IMR-90 (cell line): ENCODE measurements around the gene FBRS. TPM values are rescaled to one million over a fixed set of nuclear protein-coding genes. Genes with fewer than 3 reads are reported as not detected.

ENCODE experiments used
- ATAC-seq: fragments of 200-7000 bp; cut with Tn5 transposase; 2 replicates; pipeline ENCODE4 v1.9.1; 2020; ENCODE audit warnings: low read depth, mild to moderate bottlenecking, moderate library complexity
- BruUV-seq: library from RNA; stranded (reverse); fragments of 400-500 nt; replicated peaks from 2 replicates; lab custom pipeline; 2021; lab: Mats Ljungman, UMichigan
- CTCF ChIA-PET: fragments of 300-600 bp; formaldehyde crosslinking; extraction: SDS; loops from one replicate; lab custom pipeline; 2021; ENCODE audit warnings: antibody characterized with exemption; lab: Yijun Ruan, JAX
- POLR2A ChIA-PET: fragments of 300-600 bp; sonication (Branson Sonifier 250); formaldehyde crosslinking; loops from one replicate; lab custom pipeline; 2022; ENCODE audit warnings: antibody characterized with exemption; ENCODE audit not compliant: unreplicated experiment; lab: Charles Lee
- DNase-seq: peaks from one replicate; pipeline ENCODE4 v3.0.0; 2013
- H2AFZ ChIP-seq: replicated peaks from 2 replicates; pipeline ENCODE3; 2013; ENCODE audit warnings: low read length, mild to moderate bottlenecking; ENCODE audit not compliant: poor library complexity
- H2AK5ac ChIP-seq: 2 replicates; pipeline ENCODE4 v1.6.1; 2013; ENCODE audit warnings: low read depth, low read length, inconsistent platforms
- H2AK9ac ChIP-seq: replicated peaks from 2 replicates; pipeline ENCODE3; 2013; ENCODE audit warnings: mild to moderate bottlenecking, low read depth, low read length, moderate library complexity; ENCODE audit not compliant: poor library complexity
- H2BK120ac ChIP-seq: 2 replicates; pipeline ENCODE4 v1.6.1; 2013; ENCODE audit warnings: low read depth, low read length, inconsistent platforms
- H2BK15ac ChIP-seq: 3 replicates; pipeline ENCODE4 v1.6.1; 2013; ENCODE audit warnings: low read depth, low read length, inconsistent platforms
- H2BK20ac ChIP-seq: 2 replicates; pipeline ENCODE4 v1.6.1; 2013; ENCODE audit warnings: low read depth, mild to moderate bottlenecking, inconsistent platforms, low read length, moderate library complexity
- H2BK5ac ChIP-seq: 2 replicates; pipeline ENCODE4 v1.6.1; 2013; ENCODE audit warnings: mild to moderate bottlenecking, low read depth, low read length, inconsistent platforms; ENCODE audit not compliant: poor library complexity, severe bottlenecking
- H3K14ac ChIP-seq: replicated peaks from 2 replicates; pipeline ENCODE4 v1.6.1; 2013; ENCODE audit warnings: low read depth, low read length, inconsistent platforms
- H3K18ac ChIP-seq: 2 replicates; pipeline ENCODE4 v1.6.1; 2013; ENCODE audit warnings: low read depth, low read length, control low read depth
- H3K23ac ChIP-seq: 2 replicates; pipeline ENCODE4 v1.6.1; 2013; ENCODE audit warnings: low read depth, low read length, inconsistent platforms
- H3K27ac ChIP-seq: 2 replicates; pipeline ENCODE4 v1.5.1; 2013; ENCODE audit warnings: mild to moderate bottlenecking, control low read depth, low read length; ENCODE audit not compliant: insufficient read depth
- H3K27me3 ChIP-seq: 2 replicates; pipeline ENCODE4 v1.6.1; 2013; ENCODE audit warnings: low read length; ENCODE audit not compliant: control insufficient read depth, insufficient read depth
- H3K36me3 ChIP-seq: 2 replicates; pipeline ENCODE4 v1.6.1; 2013; ENCODE audit warnings: low read length, mixed read lengths; ENCODE audit not compliant: control insufficient read depth, insufficient read depth
- H3K4ac ChIP-seq: 2 replicates; pipeline ENCODE4 v1.6.1; 2013; ENCODE audit warnings: low read depth, low read length, inconsistent platforms
- H3K4me1 ChIP-seq: 2 replicates; pipeline ENCODE4 v1.6.1; 2013; ENCODE audit warnings: low read length, mixed read lengths; ENCODE audit not compliant: control insufficient read depth, insufficient read depth
- H3K4me2 ChIP-seq: 2 replicates; pipeline ENCODE4 v1.6.1; 2013; ENCODE audit warnings: low read depth, mild to moderate bottlenecking, control low read depth, low read length, moderate library complexity
- H3K4me3 ChIP-seq: 2 replicates; pipeline ENCODE4 v1.5.1; 2013; ENCODE audit warnings: low read depth, mild to moderate bottlenecking, control low read depth, low read length, moderate library complexity; ENCODE audit not compliant: insufficient read depth
- H3K56ac ChIP-seq: 2 replicates; pipeline ENCODE4 v1.6.1; 2013; ENCODE audit warnings: low read length, inconsistent platforms; ENCODE audit not compliant: insufficient read depth; ENCODE audit errors: extremely low read depth
- H3K79me1 ChIP-seq, 2 experiments: 2 replicates each; pipeline ENCODE4 v1.6.1; 2013; ENCODE audit warnings: low read length in 2 of 2, inconsistent platforms in 1 of 2, low read depth in 1 of 2
- H3K9ac ChIP-seq: 2 replicates; pipeline ENCODE4 v1.6.1; 2013; ENCODE audit warnings: low read depth, low read length, control low read depth
- H3K9me1 ChIP-seq: 2 replicates; pipeline ENCODE4 v1.6.1; 2013; ENCODE audit warnings: low read length, inconsistent platforms; ENCODE audit not compliant: insufficient read depth
- H3K9me3 ChIP-seq: 2 replicates; pipeline ENCODE4 v1.6.1; 2013; ENCODE audit warnings: low read length; ENCODE audit not compliant: control insufficient read depth, insufficient read depth
- H4K20me1 ChIP-seq: 2 replicates; pipeline ENCODE4 v1.6.1; 2013; ENCODE audit warnings: low read length, inconsistent platforms; ENCODE audit not compliant: insufficient read depth
- H4K5ac ChIP-seq: 2 replicates; pipeline ENCODE4 v1.6.1; 2013; ENCODE audit warnings: mild to moderate bottlenecking, low read depth, low read length, control low read depth
- H4K8ac ChIP-seq, 2 experiments: 2 replicates each; pipeline ENCODE4 v1.6.1; 2013; ENCODE audit warnings: low read depth in 2 of 2, low read length in 2 of 2, control low read depth in 1 of 2, inconsistent platforms in 1 of 2
- H4K91ac ChIP-seq: 2 replicates; pipeline ENCODE4 v1.6.1; 2013; ENCODE audit warnings: low read depth, low read length, inconsistent platforms; ENCODE audit not compliant: insufficient read depth
- BHLHE40 ChIP-seq: fragments of 150-350 bp; IDR thresholded peaks from 2 replicates; pipeline ENCODE4 v1.6.1; 2016; ENCODE audit warnings: mild to moderate bottlenecking, low read depth, low read length
- FOS ChIP-seq: fragments of 150-350 bp; IDR thresholded peaks from 2 replicates; pipeline ENCODE4 v1.6.1; 2016; ENCODE audit warnings: low read depth, low read length
- MAFK ChIP-seq: IDR thresholded peaks from 2 replicates; pipeline ENCODE4 v1.6.1; 2012; ENCODE audit warnings: low read depth, low read length, improper control_type of control experiment
- MXI1 ChIP-seq: IDR thresholded peaks from 2 replicates; pipeline ENCODE4 v1.6.1; 2012; ENCODE audit warnings: low read depth, mild to moderate bottlenecking, low read length, moderate library complexity, borderline replicate concordance
- RAD21 ChIP-seq: IDR thresholded peaks from 2 replicates; pipeline ENCODE4 v1.6.1; 2012; ENCODE audit warnings: low read length, improper control_type of control experiment
- RFX5 ChIP-seq: IDR thresholded peaks from 2 replicates; pipeline ENCODE4 v1.8.0; 2012; ENCODE audit warnings: low read depth, mild to moderate bottlenecking, low read length, moderate library complexity
- WGBS, 2 experiments: methylation state at CpG; one replicate each; pipeline versions ENCODE4 v1.1.5 to v1.1.7; 2013; ENCODE audit warnings: missing lambda C conversion rate in 2 of 2; ENCODE audit not compliant: insufficient read length in 1 of 2; ENCODE audit errors: extremely low coverage in 2 of 2; 5-methylcytosine and 5-hydroxymethylcytosine counted together
- dilution Hi-C: fragments of 300-500 bp; cut with HindIII; formaldehyde crosslinking; loops from one replicate; pipeline ENCODE4 v1.14.3; 2018; ENCODE audit warnings: low sequenced_read_pairs; ENCODE audit not compliant: unreplicated experiment
- in situ Hi-C: fragments of 300-500 bp; cut with MboI; formaldehyde crosslinking; loops from 3 replicates; pipeline ENCODE4 v1.14.3; 2019; ENCODE audit warnings: low sequenced_read_pairs, inconsistent platforms, mixed read lengths
- intact Hi-C: fragments of 100-400 bp; cut with micrococcal nuclease; formaldehyde crosslinking; loops from 2 replicates; pipeline ENCODE4 v1.10.0; 2022
- polyA plus RNA-seq, 3 experiments: library from polyadenylated mRNA; depleted of rRNA; stranded (reverse); fragments of >200 nt; gene quantifications; 2 replicates each; pipeline ENCODE4 v1.2.3, GENCODE V29; 2012; ENCODE audit warnings: low replicate concordance in 1 of 3
- total RNA-seq: library from RNA; depleted of rRNA; stranded (reverse); fragments of >200 nt; gene quantifications from 2 replicates; pipeline ENCODE4 v1.2.3, GENCODE V29; 2012
- TF ChIP-seq, protein P1 (sequence below): fragments of 150-350 bp; IDR thresholded peaks from 2 replicates; pipeline ENCODE4 v1.6.1; 2017; ENCODE audit warnings: mild to moderate bottlenecking, antibody characterized with exemption, low read length, low read depth
- TF ChIP-seq, protein P2 (sequence below): fragments of 150-350 bp; IDR thresholded peaks from 2 replicates; pipeline ENCODE4 v1.6.1; 2016; ENCODE audit warnings: low read depth, mild to moderate bottlenecking, low read length, moderate library complexity, borderline replicate concordance

The FBRS gene
- total and polyA plus RNA-seq, 2 of the 4 experiments (the other 2 are of a cell fraction), result 2.0 to 22.4 TPM

DNA sequence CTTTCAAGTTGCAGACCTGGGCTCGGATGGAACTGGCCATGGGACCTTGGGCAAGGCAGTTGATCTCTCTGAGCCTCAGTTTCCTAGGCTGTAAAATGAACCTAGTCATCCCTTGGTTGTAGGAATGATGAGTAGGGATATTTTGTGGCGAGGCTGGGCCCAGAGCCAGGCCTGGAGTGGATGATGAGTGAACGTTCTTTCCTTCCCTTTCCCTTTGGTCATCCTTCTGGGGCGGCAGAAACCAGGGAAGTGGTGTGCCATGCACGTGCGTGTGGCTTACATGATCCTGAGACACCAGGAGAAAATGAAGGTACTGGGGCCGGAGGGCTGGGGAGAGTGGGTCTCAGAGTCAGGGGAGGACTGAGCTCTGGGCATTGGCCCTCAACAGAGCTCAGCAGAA, 8.4 kb downstream of the FBRS start:
- Histone ChIP-seq H2BK5ac (no peak overlapping the region), H3K18ac (no peak overlapping the region), H2BK20ac (no peak overlapping the region), H3K4me2 (no peak overlapping the region), H3K79me1 (peaks cover 35 to 52% of the 10 kb centered on the region in 2 experiments), H3K27ac (no peak overlapping the region), H4K5ac (no peak overlapping the region), H2AK9ac (peak overlapping the region; percentile 38), H3K56ac (no peak overlapping the region), H2AFZ (no peak overlapping the region), H4K8ac (no peak overlapping the region), H3K9me1 (peaks cover 5% of the 10 kb centered on the region; the same call in 1 of the 2 replicates), H3K9ac (no peak overlapping the region), H3K14ac (no peak overlapping the region), H3K23ac (no peak overlapping the region), H3K27me3 (no peaks in the 10 kb centered on the region), H3K9me3 (no peaks in the 10 kb centered on the region), H3K4me3 (no peak overlapping the region), H2AK5ac (no peak overlapping the region), H2BK15ac (no peak overlapping the region), H4K20me1 (peaks cover 40% of the 10 kb centered on the region), H3K36me3 (peaks cover 87% of the 10 kb centered on the region), H3K4me1 (no peaks in the 10 kb centered on the region), H2BK120ac (no peak overlapping the region), H3K4ac (no peak overlapping the region), H4K91ac (no peak overlapping the region)
- ChIA-PET POLR2A (no interaction called here), CTCF (no interaction called here)
- in situ Hi-C loops (no loop called here), dilution Hi-C loops (no loop called here), intact Hi-C loops (no loop called here)
- WGBS, 2 experiments, result no CpG with 5 or more reads among the region's 7 CpGs
- no peak for ATAC-seq
- peak; percentile 18 for DNase-seq
- no TSS peak for BruUV-seq
- TF ChIP-seq, protein P1, sequence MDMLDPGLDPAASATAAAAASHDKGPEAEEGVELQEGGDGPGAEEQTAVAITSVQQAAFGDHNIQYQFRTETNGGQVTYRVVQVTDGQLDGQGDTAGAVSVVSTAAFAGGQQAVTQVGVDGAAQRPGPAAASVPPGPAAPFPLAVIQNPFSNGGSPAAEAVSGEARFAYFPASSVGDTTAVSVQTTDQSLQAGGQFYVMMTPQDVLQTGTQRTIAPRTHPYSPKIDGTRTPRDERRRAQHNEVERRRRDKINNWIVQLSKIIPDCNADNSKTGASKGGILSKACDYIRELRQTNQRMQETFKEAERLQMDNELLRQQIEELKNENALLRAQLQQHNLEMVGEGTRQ, result no peak
- TF ChIP-seq FOS (no peak), BHLHE40 (no peak), RAD21 (no peak), MAFK (0 out of 2 replicates have a peak, but pooled peaks have one; percentile 11), RFX5 (no peak), MXI1 (no peak)
- TF ChIP-seq, protein P2, sequence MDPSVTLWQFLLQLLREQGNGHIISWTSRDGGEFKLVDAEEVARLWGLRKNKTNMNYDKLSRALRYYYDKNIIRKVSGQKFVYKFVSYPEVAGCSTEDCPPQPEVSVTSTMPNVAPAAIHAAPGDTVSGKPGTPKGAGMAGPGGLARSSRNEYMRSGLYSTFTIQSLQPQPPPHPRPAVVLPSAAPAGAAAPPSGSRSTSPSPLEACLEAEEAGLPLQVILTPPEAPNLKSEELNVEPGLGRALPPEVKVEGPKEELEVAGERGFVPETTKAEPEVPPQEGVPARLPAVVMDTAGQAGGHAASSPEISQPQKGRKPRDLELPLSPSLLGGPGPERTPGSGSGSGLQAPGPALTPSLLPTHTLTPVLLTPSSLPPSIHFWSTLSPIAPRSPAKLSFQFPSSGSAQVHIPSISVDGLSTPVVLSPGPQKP, result no peak
